WTC11 (cell line): ENCODE data around the gene MOB1B. TPM values are rescaled to one million over a fixed set of nuclear protein-coding genes. Genes with fewer than 3 reads are reported as not detected.

Source experiments
- ATAC-seq: fragments of 200-7000 bp; cut with Tn5 transposase; 2 replicates; pipeline ENCODE4 v1.10.0; 2021; ENCODE audit warnings: mild to moderate bottlenecking, moderate library complexity
- CTCF ChIA-PET: fragments of 300-600 bp; sonication (Branson Sonifier 250); formaldehyde crosslinking; loops from one replicate; lab custom pipeline; 2021; ENCODE audit warnings: antibody characterized with exemption; lab: Charles Lee
- POLR2A ChIA-PET: fragments of 350-600 bp; sonication (Branson Sonifier 250); formaldehyde crosslinking; loops from one replicate; lab custom pipeline; 2021; ENCODE audit warnings: antibody characterized with exemption; lab: Charles Lee
- DNase-seq: peaks from one replicate; pipeline ENCODE4 v3.0.0; 2021; ENCODE audit warnings: low spot score
- H3K27ac Mint-ChIP-seq: 2 replicates; pipeline ENCODE4 v1.8.0; 2021; ENCODE audit warnings: mixed read lengths
- H3K27me3 Mint-ChIP-seq: 2 replicates; pipeline ENCODE4 v1.8.0; 2021; ENCODE audit warnings: low read depth, mild to moderate bottlenecking, moderate library complexity, mixed read lengths
- H3K36me3 Mint-ChIP-seq: 2 replicates; pipeline ENCODE4 v1.8.0; 2021; ENCODE audit warnings: mixed read lengths
- H3K4me1 Mint-ChIP-seq: 2 replicates; pipeline ENCODE4 v1.8.0; 2022; ENCODE audit warnings: mixed read lengths
- H3K4me3 Mint-ChIP-seq: 2 replicates; pipeline ENCODE4 v1.8.0; 2021; ENCODE audit warnings: mild to moderate bottlenecking, moderate library complexity, mixed read lengths
- H3K9me3 Mint-ChIP-seq: 2 replicates; pipeline ENCODE4 v1.8.0; 2021; ENCODE audit warnings: mixed read lengths
- ATF2 ChIP-seq: sonication (generic); formaldehyde crosslinking; IDR thresholded peaks from 2 replicates; pipeline ENCODE4 v1.8.1; 2022; ENCODE audit warnings: low read depth, missing genetic modification reagents, borderline replicate concordance
- CBFB ChIP-seq: sonication (generic); formaldehyde crosslinking; IDR thresholded peaks from 2 replicates; pipeline ENCODE4 v1.8.1; 2022; ENCODE audit warnings: mild to moderate bottlenecking, low read depth, missing genetic modification reagents
- CDX4 ChIP-seq: fragments of 250-450 bp; sonication (Bioruptor Pico); IDR thresholded peaks from 2 replicates; pipeline ENCODE4 v1.9.0; 2021; ENCODE audit warnings: moderate library complexity, mild to moderate bottlenecking, inconsistent platforms, borderline replicate concordance
- E2F1 ChIP-seq: sonication (generic); formaldehyde crosslinking; IDR thresholded peaks from 2 replicates; pipeline ENCODE4 v1.8.0; 2022; ENCODE audit warnings: mild to moderate bottlenecking, missing genetic modification reagents
- EMX1 ChIP-seq: fragments of 250-450 bp; sonication (Bioruptor Pico); IDR thresholded peaks from 2 replicates; pipeline ENCODE4 v1.8.0; 2021; ENCODE audit warnings: mild to moderate bottlenecking
- ESRRA ChIP-seq: sonication (generic); formaldehyde crosslinking; IDR thresholded peaks from 2 replicates; pipeline ENCODE4 v1.8.1; 2022; ENCODE audit warnings: mild to moderate bottlenecking, missing genetic modification reagents, borderline replicate concordance
- FOXJ3 ChIP-seq: sonication (generic); formaldehyde crosslinking; IDR thresholded peaks from 2 replicates; pipeline ENCODE4 v1.9.0; 2021; ENCODE audit warnings: missing genetic modification reagents, mild to moderate bottlenecking, borderline replicate concordance
- JAZF1 ChIP-seq: fragments of 250-450 bp; sonication (Bioruptor Pico); IDR thresholded peaks from 2 replicates; pipeline ENCODE4 v1.9.0; 2021; ENCODE audit warnings: moderate library complexity, mild to moderate bottlenecking, inconsistent platforms
- NFATC4 ChIP-seq: fragments of 250-450 bp; sonication (Bioruptor Pico); IDR thresholded peaks from 2 replicates; pipeline ENCODE4 v1.9.0; 2021; ENCODE audit warnings: mild to moderate bottlenecking
- NFE2L1 ChIP-seq: sonication (generic); formaldehyde crosslinking; IDR thresholded peaks from 2 replicates; pipeline ENCODE4 v1.8.1; 2023; ENCODE audit warnings: missing genetic modification reagents
- NR1H2 ChIP-seq: sonication (generic); formaldehyde crosslinking; IDR thresholded peaks from 2 replicates; pipeline ENCODE4 v1.9.0; 2021; ENCODE audit warnings: mild to moderate bottlenecking, moderate library complexity, missing genetic modification reagents
- NR2C2 ChIP-seq: sonication (generic); formaldehyde crosslinking; IDR thresholded peaks from 2 replicates; pipeline ENCODE4 v1.8.0; 2022; ENCODE audit warnings: mild to moderate bottlenecking, missing genetic modification reagents
- PREB ChIP-seq: sonication (generic); formaldehyde crosslinking; IDR thresholded peaks from 2 replicates; pipeline ENCODE4 v1.8.1; 2022; ENCODE audit warnings: mild to moderate bottlenecking, missing genetic modification reagents, moderate library complexity, borderline replicate concordance
- PRRX2 ChIP-seq: fragments of 250-450 bp; sonication (Bioruptor Pico); IDR thresholded peaks from 2 replicates; pipeline ENCODE4 v1.8.0; 2021; ENCODE audit warnings: mild to moderate bottlenecking
- STAT6 ChIP-seq: sonication (generic); formaldehyde crosslinking; conservative IDR thresholded peaks from 2 replicates; pipeline ENCODE4 v1.8.1; 2023; ENCODE audit warnings: mild to moderate bottlenecking, low read depth, missing genetic modification reagents, moderate library complexity
- TCF7 ChIP-seq: sonication (generic); formaldehyde crosslinking; IDR thresholded peaks from 2 replicates; pipeline ENCODE4 v1.8.0; 2022; ENCODE audit warnings: mild to moderate bottlenecking, low read depth, missing genetic modification reagents, moderate library complexity
- TEAD1 ChIP-seq: sonication (generic); formaldehyde crosslinking; IDR thresholded peaks from 2 replicates; pipeline ENCODE4 v1.8.0; 2022; ENCODE audit warnings: mild to moderate bottlenecking, missing genetic modification reagents
- TP53 ChIP-seq: sonication (generic); formaldehyde crosslinking; IDR thresholded peaks from 2 replicates; pipeline ENCODE4 v1.8.1; 2023; ENCODE audit warnings: mild to moderate bottlenecking, missing genetic modification reagents
- ZBTB21 ChIP-seq: sonication (generic); formaldehyde crosslinking; IDR thresholded peaks from 2 replicates; pipeline ENCODE4 v1.8.1; 2023; ENCODE audit warnings: mild to moderate bottlenecking, missing genetic modification reagents, borderline replicate concordance
- ZNF138 ChIP-seq: sonication (generic); formaldehyde crosslinking; conservative IDR thresholded peaks from 2 replicates; pipeline ENCODE4 v1.8.1; 2022; ENCODE audit warnings: mild to moderate bottlenecking, moderate library complexity, missing genetic modification reagents
- ZNF317 ChIP-seq: sonication (generic); formaldehyde crosslinking; IDR thresholded peaks from 2 replicates; pipeline ENCODE4 v1.8.1; 2023; ENCODE audit warnings: low read depth, mild to moderate bottlenecking, moderate library complexity, missing genetic modification reagents, borderline replicate concordance
- ZNF671 ChIP-seq: fragments of 250-450 bp; sonication (Bioruptor Pico); IDR thresholded peaks from 2 replicates; pipeline ENCODE4 v1.8.0; 2021; ENCODE audit warnings: mild to moderate bottlenecking
- total RNA-seq: library from RNA; stranded (reverse); gene quantifications from 3 replicates; pipeline ENCODE4 v1.2.3, GENCODE V29; 2021

The MOB1B gene
- total RNA-seq, 1 experiment from 2014 or later: 28.0 TPM

GRCh38 chr4:70885174-70885573 lies 17.0 kb upstream of the MOB1B start (continued):
- no peak for TF ChIP-seq STAT6 (CRISPR knock-in tag)
- TF ChIP-seq CDX4: no peak
- TF ChIP-seq ATF2 (CRISPR knock-in tag): no peak
- no peak for TF ChIP-seq NR1H2 (CRISPR knock-in tag)
- TF ChIP-seq E2F1 (CRISPR knock-in tag): no peak
- TF ChIP-seq PRRX2: no peak
- TF ChIP-seq TCF7 (CRISPR knock-in tag): no peak
- no peak for TF ChIP-seq TP53 (CRISPR knock-in tag)
- no peak for TF ChIP-seq JAZF1 (CRISPR knock-in tag)
- no peak for TF ChIP-seq ZNF138 (CRISPR knock-in tag)
- no peak for TF ChIP-seq NFATC4 (CRISPR knock-in tag)
- no peak for TF ChIP-seq ZNF317
- TF ChIP-seq EMX1 (CRISPR knock-in tag): no peak
- TF ChIP-seq, all 79 proteins: peak for 0

GRCh38 chr4:70892086-70892769 lies 9.9 kb upstream of the MOB1B start:
- ATAC-seq: no peak
- CTCF ChIA-PET: no interaction called here
- Mint-ChIP-seq H3K27me3 (no peaks in the 10 kb centered on the region), H3K9me3 (peaks cover 6% of the 10 kb centered on the region; the same call in 1 of the 2 replicates), H3K27ac (no peak overlapping the region), H3K4me3 (no peak overlapping the region), H3K4me1 (no peaks in the 10 kb centered on the region)
- POLR2A ChIA-PET: interaction anchor here (1.1 kb wide), 1 partner anchor 10 kb away, joined by 3 read pairs; the partner anchor contains the start of gene MOB1B
- DNase-seq: no peak
- TF ChIP-seq NFE2L1 (CRISPR knock-in tag) (no peak), NR2C2 (CRISPR knock-in tag) (no peak), TEAD1 (CRISPR knock-in tag) (no peak), PREB (CRISPR knock-in tag) (no peak), ESRRA (no peak), ZBTB21 (CRISPR knock-in tag) (no peak), CBFB (CRISPR knock-in tag) (no peak), NR1H2 (CRISPR knock-in tag) (no peak), ZNF671 (CRISPR knock-in tag) (no peak), FOXJ3 (no peak)
- TF ChIP-seq, all 79 proteins: peak for 0
- H3K36me3 Mint-ChIP-seq: no peaks in the 10 kb centered on the region
